Smooth muscle cell of the brain vasculature (primary cell): ENCODE results near the gene FMO2.
"Not testable (repeated sequence)": the region's sequence is repeated elsewhere in the genome, so short reads cannot be mapped to it uniquely, and the experiment has no call there.

ENCODE experiments used
- DNase-seq: peaks from one replicate; pipeline ENCODE4 v3.0.0-alpha.2; 2012; ENCODE audit warnings: low read depth, low spot score

FMO2 gene

GRCh38 chr1:171219346-171220080 is 34.4 kb downstream of the FMO2 start:
- DNase-seq = no peak

GRCh38 chr1:171220081-171220420 is 35.0 kb downstream of the FMO2 start:
- DNase-seq = no peak

- no peak for DNase-seq
Observed at GRCh38 chr1:171220581-171221054, 35.5 kb downstream of the FMO2 start.

- no peak for DNase-seq
Observed at GRCh38 chr1:171221665-171222591, 36.8 kb downstream of the FMO2 start.

- no peak for DNase-seq
Observed at GRCh38 chr1:171222936-171223335, 37.8 kb downstream of the FMO2 start.

GRCh38 chr1:171224257-171224656 is 39.2 kb downstream of the FMO2 start:
- DNase-seq = not testable (repeated sequence)

- no peak for DNase-seq
Observed at GRCh38 chr1:171226747-171227370, 41.8 kb downstream of the FMO2 start.

- no peak for DNase-seq
Observed at GRCh38 chr1:171231326-171231725, 46.2 kb downstream of the FMO2 start.

GRCh38 chr1:171233183-171233582 is 48.1 kb downstream of the FMO2 start:
- no peak for DNase-seq

GRCh38 chr1:171236231-171236630 is 51.1 kb downstream of the FMO2 start:
- not testable (repeated sequence) for DNase-seq

GRCh38 chr1:171243878-171244277 is 58.8 kb downstream of the FMO2 start:
- DNase-seq = no peak

GRCh38 chr1:171245458-171246064 is 60.5 kb downstream of the FMO2 start:
- DNase-seq = no peak

GRCh38 chr1:171247501-171247900 is 62.4 kb downstream of the FMO2 start:
- no peak for DNase-seq

- DNase-seq = no peak
Observed at GRCh38 chr1:171248302-171248701, 63.2 kb downstream of the FMO2 start, which contains the start of gene FMO1. Gene FMO1 (plus strand): TSS chr1:171248494. CDS start chr1:171258088, 9,594 bp downstream.

GRCh38 chr1:171248841-171249240 is 63.7 kb downstream of the FMO2 start:
- no peak for DNase-seq

GRCh38 chr1:171250263-171250662 is 65.2 kb downstream of the FMO2 start:
- no peak for DNase-seq

- DNase-seq = peak; percentile 18
Observed at GRCh38 chr1:171251042-171251951, 66.2 kb downstream of the FMO2 start.

GRCh38 chr1:171251952-171252300 is 66.8 kb downstream of the FMO2 start:
- no peak for DNase-seq

- DNase-seq = no peak
Observed at GRCh38 chr1:171252482-171252881, 67.4 kb downstream of the FMO2 start.

- DNase-seq = no peak
Observed at GRCh38 chr1:171254859-171255258, 69.8 kb downstream of the FMO2 start.
